H1 (cell line): ENCODE measurements around the gene CTAGE1. TPM values are rescaled to one million over a fixed set of nuclear protein-coding genes. Genes with fewer than 3 reads are reported as not detected.

Experiments used
- JUN ChIP-seq: IDR thresholded peaks from 2 replicates; pipeline ENCODE4 v1.6.1; 2011; ENCODE audit warnings: low read depth, mild to moderate bottlenecking, improper control_type of control experiment, low read length
- KDM4A ChIP-seq: IDR thresholded peaks from one replicate; pipeline ENCODE4 v1.7.1; 2012; ENCODE audit warnings: low read depth, mild to moderate bottlenecking, moderate library complexity, low read length, inconsistent platforms; ENCODE audit not compliant: severe bottlenecking
- SP2 ChIP-seq: IDR thresholded peaks from 2 replicates; pipeline ENCODE4 v1.6.1; 2012; ENCODE audit warnings: mild to moderate bottlenecking, low read length, inconsistent platforms
- polyA plus RNA-seq, 7 experiments: library from polyadenylated mRNA; depleted of rRNA in 3 of 7; stranded (reverse) in 5 of 7; unstranded in 2 of 7; fragments of >200 nt in 5 of 7; fragments of 200-250 nt in 2 of 7; gene quantifications; 1 replicate in 5 of 7; 2 replicates in 1 of 7; 4 replicates in 1 of 7; pipeline versions ENCODE4 v1.2.1 to v1.2.3, GENCODE V29; 2011 to 2013; ENCODE audit warnings: missing spikeins in 2 of 7, mixed read lengths in 2 of 7
- total RNA-seq: library from RNA; stranded (reverse); fragmentation: NEBNext Ultra II Directional; extraction: Animal tissue kit (Norgen Biotek cat#: 25700); gene quantifications from 2 replicates; pipeline ENCODE4 v1.2.1, GENCODE V29; 2021

The CTAGE1 gene
- total and polyA plus RNA-seq, 2 of the 8 experiments (the other 6 are each of a cell fraction or from before 2014, with no cell fraction given), result not detected

DNA sequence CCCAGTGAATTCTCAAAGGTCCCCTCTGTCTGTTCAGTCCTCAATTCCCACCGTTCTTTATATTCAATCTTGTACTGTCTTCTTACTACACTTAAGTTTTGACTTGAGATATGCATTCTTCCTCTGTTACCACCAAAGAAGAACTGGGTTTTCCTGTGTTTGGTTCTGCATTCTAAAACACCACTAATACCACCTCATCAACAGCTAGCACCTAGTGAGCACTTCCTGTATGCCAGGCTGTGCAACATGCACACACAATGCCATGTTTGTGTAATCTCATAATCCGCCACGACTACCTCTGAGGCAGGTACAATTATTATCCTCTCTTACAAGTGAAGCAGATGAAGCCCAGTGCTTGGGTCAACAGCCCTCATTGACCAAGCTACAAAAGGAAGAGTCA is 11.8 kb upstream of the CTAGE1 start (continued):
- no peak for TF ChIP-seq KDM4A
- TF ChIP-seq JUN, result no peak
- no peak for TF ChIP-seq SP2
- TF ChIP-seq, all 59 proteins: peak for 0
